NCI-H187 (cell line): Measurements from ENCODE around the gene PLEKHH2.
"Not testable (repeated sequence)": the region's sequence is repeated elsewhere in the genome, so short reads cannot be mapped to it uniquely, and the experiment has no call there.

Experiments
- DNase-seq, 2 experiments: peaks; one replicate each; lab custom pipeline; 2025; lab: John Stamatoyannopoulos, UW

PLEKHH2 gene

DNA sequence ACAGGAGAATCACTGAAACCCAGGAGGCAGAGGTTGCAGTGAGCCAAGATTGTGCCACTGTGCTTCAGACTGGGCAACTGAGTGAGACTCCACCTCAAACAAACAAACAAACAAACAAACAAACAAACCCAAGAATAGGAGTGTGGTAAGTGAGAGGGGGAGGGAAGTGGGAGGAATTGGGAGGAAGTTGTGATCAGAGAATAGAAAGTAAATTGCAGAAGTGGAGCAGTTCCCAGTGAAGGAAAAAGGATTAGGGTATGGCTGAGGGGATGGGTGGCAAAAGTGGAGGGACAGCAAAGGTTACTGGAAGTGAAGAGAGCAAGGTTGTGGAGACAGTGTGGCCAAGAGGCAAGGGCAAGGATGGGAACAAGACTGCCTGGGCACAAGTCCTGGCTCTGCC is 80.3 kb downstream of the PLEKHH2 start:
- DNase-seq: no peak

DNA sequence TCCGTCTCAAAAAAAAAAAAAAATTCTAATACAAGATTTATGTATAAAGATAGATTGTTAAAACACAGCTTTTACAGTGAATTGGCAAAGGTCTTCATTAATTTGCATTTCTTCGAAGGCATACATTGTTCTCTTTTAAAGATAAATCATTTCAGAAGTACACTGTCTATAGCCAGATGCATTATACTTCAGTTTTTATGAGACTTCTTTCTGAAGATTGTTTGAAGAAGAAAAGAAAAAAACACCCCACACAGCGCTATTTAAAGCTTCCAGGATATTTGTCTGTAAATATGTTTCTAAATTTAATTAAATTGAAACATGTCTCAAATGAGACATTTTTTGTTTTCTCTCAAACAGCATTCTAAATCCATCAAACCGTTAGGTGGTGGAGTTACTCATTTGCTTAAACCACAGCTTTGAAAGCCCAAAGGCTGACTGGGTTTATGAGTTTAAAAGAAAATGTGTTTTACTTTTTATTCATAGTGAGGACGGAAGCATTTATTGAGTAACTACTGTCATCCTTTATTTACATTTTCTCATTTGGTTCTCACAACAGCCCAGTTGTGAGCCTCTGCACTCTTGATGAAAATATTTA is 81.6 kb downstream of the PLEKHH2 start:
- DNase-seq: no peak

DNA sequence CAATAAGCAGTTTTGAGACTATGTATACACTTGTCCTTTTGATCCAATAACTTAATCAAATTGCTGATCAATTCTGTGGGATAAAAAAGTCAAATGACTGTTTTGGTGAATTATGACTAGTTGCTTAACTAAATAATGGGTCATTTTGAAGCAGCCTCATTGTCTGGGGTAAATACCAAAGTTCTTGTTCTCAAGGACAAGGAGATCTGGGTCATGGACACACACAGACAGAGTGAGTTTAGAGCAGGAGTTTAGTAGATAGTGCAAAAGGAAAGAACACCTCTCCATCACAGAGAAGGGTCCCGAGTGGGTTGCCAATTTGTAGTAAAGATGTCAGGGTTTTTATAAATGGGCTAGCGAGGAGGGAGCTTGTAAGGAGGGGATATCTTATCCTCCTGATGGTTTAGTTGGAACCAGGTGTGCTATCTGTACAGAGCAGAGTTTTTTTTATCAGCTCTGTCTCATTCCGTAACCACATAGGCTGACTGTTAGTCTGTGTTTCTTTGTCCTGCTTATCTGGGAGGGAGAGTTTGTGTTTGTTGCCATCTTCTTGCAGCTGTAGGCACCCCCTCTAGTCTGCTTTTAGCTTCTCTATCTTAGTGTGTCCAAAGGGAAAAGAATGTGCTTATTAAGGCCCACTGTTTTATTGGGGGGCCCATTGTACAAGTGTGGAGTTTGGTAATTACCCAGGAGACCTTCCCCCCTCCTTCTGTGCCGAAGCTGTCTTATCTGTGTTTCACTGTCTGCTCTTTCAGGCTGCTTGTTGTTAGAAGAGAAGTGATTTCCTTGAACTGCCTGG is 87.9 kb downstream of the PLEKHH2 start:
- DNase-seq: no peak

DNA sequence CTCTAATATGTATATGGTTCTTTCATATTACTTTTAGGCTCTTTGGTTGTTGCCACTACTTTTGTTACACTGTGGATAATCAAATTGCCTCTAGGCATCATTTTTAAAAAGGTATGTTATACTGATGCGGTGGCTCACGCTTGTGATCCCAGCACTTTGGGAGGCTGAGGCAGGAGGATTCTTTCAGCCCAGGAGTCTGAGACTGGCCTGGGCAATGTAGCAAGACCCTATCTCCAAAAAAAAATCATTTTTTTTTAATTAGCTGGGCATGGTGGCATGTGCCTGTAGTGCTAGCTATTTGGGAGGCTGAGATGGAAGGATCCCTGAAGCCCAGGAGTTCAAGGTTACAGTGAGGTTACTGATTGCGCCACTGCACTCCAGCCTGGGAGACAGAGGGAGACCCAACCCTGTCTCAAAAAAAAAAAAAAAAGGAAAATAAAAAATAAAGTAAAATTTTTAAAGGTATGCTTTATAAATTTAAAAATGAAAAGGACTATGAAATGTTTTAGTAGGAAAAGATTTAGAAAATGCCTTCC is 88.7 kb downstream of the PLEKHH2 start:
- no peak for DNase-seq

DNA sequence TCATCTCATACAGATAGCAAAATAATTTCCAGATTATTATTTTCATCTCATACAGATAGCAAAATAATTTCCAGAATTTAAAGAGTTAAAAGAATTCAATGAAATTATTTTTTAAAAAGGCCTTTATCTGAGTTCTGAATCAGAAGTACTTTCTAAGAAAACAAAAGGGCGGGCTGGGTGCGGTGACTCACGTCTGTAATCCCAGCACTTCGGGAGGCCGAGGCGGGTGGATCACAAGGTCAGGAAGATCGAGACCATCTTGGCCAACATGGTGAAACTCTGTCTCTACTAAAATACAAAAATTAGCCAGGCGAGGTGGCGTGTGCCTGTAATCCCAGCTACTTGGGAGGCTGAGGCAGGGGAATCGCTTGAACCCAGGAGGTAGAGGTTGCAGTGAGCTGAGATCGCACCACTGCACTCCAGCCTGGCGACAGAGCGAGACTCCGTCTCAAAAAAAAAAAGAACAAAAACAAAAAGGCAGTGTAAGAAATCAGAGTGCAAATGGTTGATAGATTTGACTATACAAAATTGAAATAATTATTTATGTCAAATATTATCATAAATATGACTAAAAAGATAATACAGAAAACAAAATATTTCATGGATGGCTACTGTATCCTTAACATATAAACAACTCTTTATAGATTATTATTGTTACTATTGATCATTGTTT is 90.0 kb downstream of the PLEKHH2 start:
- DNase-seq: not testable (repeated sequence)

DNA sequence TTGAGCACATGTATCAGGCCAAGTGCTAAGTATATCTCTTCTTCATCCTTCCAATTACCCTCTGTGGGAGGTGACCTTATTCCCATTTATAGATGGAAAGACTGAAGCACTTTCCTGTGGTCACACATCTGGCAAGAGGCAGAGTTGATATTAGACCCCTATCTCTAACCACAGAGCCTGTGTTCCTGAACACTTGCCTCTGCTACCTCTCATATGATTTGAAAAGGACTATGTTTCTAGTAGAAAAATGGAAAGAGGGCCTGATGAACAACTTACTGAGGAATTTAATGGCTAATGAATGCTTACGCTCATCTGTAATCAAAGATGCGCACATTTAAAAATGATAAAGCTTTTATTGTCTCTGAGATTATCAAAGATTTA is 90.6 kb downstream of the PLEKHH2 start:
- no peak for DNase-seq

DNA sequence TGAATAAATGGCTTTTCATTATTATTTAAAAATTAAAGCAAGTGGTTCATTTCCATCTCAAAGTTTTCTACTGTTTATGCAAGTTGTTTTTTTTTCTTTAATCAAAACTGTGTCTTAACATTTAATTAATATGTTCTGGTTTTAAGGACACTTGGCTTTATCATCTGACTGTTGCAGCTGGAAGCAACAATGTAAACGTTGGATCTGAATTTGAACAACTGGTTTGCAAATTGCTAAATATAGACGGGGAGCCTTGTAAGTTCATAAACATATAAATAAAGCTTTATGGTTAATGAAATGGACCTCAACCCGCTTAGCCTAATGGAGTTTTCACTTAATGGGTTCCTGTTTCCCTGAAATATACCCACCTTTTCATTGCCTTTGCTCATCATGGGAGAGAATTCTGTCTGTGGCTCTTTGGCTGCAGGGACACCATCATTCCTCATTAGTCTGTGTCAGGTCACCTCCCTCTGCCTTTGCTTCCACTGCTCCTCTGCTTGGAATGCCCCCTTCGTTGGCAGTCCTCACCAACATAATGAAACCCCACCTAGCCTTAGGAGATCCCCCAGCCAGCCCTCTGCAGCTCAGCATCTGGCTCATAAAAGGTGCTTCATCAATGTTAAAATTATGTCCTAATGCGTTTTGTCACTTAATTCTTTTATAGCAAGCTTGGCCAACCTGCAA is 92.6 kb downstream of the PLEKHH2 start:
- DNase-seq: no peak

DNA sequence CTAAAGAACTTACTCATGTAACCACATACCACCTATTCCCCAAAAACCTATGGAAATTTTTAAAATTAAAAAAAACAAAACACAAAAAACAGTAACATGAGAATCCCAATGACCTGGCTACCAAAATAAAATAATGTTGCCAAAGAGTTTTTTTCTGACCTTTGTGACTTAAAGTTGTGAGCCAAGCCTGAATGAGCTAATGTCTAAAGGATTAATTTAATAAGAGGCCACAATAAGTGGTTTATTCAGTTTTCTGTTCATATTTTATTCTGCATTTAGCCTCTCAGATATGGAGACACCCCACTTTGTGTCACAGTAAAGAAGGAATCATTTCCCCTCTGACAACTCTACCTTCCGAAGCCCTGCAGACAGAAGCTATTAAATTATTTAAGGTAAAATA is 94.2 kb downstream of the PLEKHH2 start:
- no peak for DNase-seq

DNA sequence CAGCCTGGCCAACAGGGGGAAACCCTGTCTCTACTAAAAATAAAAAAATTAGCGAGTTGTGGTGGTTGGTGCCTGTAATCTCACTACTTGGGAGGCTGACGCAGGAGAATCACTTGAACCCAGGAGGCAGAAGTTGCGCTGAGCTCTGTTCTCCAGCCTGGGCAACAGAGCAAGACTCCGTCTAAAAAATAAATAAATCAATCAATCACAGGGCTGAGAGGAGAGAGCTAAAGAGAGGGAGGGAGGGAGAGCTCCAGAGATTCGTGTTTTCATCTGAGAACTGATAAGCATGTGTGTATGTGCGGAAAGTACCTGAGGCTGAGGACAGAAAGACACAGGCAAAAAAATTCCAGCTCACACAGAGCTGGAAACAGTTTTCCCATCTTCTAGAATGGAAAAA is 99.6 kb downstream of the PLEKHH2 start:
- DNase-seq: no peak

DNA sequence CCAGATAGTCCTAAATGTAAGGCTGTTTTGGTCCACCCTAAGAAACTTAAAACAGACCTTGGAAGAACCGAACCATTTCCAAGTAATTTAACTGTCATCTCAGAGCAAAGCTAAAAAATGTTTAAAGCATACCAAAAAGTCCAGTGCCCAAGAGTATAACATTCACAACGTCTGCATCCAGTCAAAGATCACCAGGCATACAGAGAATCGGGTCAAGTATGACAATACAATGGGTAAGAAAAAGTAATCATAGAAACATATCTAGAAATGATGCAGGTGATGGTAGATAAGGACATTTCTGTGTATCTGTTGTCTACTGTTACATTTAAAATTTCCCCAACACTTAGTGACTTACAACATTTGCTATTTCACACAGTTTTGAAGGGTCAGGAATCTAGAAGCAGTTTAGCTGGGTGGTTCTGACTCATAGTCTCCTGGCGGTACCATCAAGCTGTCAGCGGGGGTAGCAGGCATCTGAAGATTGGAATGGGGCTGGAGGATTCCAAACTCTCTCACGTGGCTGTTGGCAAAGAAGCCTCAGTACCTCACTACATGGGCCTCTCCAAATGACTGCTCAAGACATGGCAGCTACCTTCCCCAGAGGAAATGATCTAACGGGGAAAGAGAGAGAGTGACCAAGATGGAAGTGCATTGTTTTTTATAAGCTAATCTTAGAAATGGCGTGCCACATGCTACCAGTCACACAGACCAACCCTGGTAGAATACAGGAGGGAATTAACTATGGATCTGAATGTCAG is 100.2 kb downstream of the PLEKHH2 start:
- DNase-seq: no peak

DNA sequence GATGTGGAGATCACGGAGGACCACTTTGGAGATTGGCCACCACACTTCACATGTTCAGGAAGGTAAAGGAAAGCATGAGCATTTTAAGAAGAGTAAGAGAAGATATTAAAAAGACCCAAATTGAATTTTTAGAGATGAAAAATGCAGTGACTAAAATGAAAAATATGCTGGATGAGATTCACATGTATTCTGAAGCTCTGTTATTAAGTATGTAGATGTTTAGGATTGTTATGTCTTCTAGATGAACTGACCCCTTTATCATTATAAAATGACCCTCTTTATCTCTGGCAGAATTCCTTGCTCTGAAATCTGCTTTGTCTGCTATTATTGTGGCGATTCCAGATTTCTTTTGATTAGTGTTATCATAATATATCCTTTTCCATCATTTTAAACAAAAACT is 100.8 kb downstream of the PLEKHH2 start:
- DNase-seq: no peak

DNA sequence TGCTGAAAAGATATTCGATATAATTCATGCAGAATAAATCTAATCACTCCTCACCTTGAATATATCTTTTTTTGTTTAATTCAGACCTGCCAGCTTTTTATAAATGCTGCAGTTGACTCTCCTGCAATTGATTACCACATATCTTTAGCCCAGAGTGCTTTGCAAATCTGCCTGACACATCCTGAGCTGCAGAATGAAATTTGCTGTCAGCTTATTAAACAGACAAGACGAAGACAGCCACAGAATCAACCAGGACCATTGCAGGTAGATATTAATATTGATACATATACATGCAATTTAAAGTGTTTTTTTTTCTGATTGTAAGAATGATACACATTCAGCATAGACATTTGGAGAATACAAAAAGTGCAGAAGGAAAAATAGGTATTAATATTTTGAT is 101.2 kb downstream of the PLEKHH2 start:
- DNase-seq: no peak

DNA sequence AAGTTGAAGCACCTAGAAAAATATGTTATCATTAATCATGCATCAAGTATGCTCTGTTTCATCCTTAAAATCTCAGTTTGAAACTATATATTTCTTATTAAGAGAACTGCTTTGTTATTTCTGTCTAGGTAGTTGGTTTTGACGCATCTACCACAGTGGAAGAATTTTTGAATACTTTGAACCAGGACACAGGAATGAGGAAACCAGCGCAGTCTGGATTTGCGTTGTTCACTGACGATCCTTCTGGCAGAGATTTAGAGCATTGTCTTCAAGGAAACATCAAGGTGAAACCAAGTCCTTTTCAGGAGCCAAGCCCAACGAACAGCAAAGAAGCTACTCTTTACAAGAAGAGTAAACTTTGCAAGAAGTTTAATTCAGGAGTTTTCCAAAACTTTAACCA is 106.6 kb downstream of the PLEKHH2 start:
- DNase-seq: no peak

DNA sequence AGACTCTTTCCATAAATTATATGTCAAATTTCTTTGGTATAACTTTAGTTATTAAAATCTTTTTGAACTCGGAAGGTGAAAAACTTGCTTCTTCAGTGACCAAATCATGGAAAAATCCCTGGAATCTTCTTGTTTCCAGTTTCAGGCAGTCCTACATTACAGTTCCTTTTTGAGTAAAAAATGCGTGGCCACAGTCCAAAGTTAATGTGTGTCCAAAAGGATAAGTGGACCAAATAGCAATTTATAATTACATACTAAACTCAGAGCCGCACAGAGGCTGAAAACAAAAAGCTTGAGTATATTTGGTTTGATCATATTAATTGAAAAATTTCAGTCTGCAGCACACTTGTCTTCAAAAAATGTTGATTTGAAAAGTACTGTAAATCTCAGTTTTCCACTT is 108.4 kb downstream of the PLEKHH2 start:
- no peak for DNase-seq

DNA sequence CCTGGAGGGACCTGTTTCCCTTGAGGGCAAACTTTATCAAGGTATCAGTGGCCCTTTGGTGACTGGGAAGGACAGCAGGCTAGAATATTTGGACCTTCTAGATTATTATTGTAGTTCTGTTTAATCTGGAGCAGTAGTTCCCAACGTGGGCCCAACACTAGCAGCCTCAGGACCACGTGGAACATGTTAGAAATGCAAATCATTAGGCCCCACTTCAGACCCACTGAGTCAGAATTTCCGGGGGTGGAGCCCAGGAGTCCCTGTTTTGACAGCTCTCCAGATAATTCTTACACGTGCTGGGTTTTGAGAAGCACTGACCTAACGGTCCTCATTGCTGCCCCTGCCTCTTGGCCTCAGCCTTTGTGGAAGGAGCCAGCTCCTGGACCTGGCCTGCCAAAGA is 111.3 kb downstream of the PLEKHH2 start:
- no peak for DNase-seq

DNA sequence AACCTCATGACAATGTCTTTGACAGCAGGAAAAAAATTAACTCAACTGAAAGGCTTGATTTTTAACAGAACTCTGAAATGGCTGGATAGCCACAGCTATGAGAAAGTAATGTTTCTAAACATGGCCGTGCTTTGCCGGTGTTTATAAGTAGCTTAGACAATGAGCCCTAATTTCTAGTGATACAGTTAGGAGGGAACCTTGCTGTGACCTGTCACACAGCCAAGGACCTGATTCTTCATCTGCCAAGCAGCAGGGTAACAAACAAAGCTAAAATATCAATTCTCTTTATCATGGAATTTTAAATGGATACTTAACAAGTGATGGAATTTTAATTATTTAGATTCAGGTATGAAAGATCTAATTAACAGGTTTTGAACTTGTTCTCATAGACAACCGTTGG is 112.5 kb downstream of the PLEKHH2 start:
- DNase-seq: no peak

DNA sequence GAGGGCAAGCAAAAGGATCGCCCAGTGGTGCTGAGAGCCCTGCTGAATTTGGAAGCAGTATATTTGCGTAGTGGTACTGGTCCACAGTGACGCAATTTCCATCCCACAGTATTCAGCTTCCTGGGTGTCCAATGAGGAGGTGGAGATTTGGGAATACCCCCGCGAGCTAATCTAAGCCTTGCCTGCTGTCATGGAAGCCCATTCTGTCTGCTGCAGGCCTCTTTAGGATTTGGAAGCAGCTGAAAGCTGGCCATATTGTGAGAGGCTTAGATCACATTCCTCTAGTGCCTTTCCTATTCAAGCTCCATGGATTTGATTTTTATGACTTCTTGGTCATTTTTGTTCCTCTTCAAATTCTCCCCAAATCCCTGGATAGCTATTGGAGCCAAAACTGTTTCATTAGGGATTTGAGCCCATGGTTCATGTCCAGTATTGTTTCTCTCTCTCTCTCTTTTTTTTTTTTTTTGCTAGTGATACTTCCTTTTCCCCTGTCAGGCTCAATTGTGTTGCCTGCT is 114.5 kb downstream of the PLEKHH2 start:
- no peak for DNase-seq

DNA sequence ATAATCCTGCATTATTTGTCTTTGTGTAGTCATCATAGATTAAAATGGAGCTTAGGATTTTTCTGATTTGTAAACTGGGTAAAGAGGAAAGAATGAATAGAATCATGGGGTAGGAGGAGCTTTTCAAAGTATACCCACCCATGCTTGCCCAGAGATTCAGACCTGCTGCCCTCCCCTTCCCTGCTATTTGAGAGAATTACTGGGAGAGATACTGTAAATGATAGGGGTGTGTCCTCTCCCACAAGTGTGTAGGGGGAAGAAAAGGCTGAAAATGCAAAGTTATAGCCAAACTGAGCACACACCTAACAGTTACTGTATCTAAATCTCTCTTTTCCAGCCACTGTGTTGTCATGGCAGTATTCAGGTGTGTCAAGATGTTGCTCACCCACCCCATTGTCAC is 115.2 kb downstream of the PLEKHH2 start:
- DNase-seq: no peak

DNA sequence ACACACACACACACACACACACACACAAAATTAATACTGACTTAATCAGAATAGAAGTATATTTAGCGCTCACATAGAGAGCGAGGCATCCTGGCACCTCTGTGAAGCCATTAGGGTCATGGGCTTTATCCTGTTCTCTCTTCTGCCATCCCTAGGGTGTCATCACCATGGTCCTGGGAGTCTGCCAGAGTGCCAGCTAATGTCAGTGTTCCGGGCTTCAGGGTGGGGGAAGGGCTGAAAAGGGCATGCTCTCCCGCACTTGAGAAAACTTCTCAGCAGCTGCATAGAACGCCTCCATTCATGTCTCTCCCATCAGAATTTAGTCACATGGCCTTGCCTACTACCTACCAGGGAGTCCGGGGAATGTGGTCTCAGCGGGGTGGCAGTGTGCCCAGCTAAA is 117.1 kb downstream of the PLEKHH2 start:
- no peak for DNase-seq

DNA sequence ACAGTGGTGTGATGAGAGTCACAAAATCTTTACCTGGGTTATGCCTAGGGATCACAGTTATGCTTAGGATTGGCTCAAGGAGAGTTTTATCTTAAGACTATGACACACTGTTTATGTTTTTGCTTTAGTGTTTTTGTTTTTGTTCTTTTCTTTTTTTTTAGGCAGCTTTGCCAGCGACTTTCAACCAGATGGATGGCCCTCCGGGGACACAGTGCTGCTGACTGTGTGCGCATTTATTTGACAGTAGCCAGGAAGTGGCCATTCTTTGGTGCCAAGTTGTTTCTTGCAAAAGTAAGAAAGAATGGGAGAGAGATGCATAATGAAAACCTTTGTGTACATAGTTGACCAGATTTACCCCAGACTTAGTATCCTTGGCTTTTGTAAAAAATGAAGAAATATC is 121.7 kb downstream of the PLEKHH2 start:
- no peak for DNase-seq

DNA sequence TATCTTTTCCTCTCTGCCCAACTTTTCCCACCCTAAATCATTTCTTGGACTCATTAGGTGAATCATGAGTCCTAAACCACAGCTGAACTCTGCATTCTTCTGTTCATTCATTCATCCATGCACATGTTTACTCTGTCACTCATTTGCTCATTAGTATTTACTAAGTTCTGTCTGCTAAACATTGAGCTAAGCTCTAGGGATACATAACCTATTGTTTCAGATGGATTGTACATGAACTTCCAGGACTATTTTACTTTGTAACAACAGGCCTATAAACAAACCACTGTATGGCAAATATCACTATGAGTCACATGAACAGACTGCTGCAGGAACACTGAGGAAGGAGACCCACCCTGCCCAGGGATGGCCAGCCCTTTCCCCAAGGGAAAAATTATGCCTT is 122.1 kb downstream of the PLEKHH2 start:
- no peak for DNase-seq

DNA sequence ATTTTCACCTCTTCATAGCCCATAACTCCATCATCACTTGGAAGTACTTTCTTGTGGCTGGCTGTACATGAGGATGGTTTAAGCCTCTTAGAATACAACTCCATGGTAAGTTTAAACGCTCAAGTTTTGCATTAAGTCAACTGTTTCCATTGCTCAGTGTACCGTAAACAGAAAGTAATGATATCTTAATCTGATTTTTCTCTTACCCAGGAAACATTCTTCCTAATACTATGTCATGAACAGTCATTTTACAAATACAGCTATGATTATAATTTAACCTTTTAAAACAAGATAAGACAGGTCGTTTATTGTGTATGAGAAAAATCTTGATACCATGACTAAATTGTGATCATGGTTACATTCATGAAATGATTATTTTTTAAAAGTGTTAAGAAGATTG is 125.2 kb downstream of the PLEKHH2 start:
- DNase-seq: no peak
